ENCODE results near the gene PEX13.

The PEX13 gene

GRCh38 chr2:61044636-61045035 lies 27.1 kb downstream of the PEX13 start:
- Histone ChIP-seq H3K9me3 (ENCODE audit: severe bottlenecking) (peaks cover 6% of the 10 kb centered on the region), H3K4me3 (ENCODE audit: low read depth, low read length) (no peak overlapping the region), H3K36me3 (peaks cover 46% of the 10 kb centered on the region), H3K27ac (no peak overlapping the region), H3K27me3 (ENCODE audit: insufficient read depth, low read depth, severe bottlenecking) (no peaks in the 10 kb centered on the region)
- TF ChIP-seq CTCF (IDR thresholded peaks at IDR 0.05; ENCODE audit: low read depth, low read length), result no peak
- DNase-seq, result no peak

- peaks cover 2% of the 10 kb centered on the region for H3K9me3 ChIP-seq (ENCODE audit: severe bottlenecking)
- H3K4me3 ChIP-seq (ENCODE audit: low read depth, low read length), result no peak overlapping the region
- no peak for DNase-seq
- TF ChIP-seq CTCF (IDR thresholded peaks at IDR 0.05; ENCODE audit: low read depth, low read length), result no peak
- no peak overlapping the region for H3K27ac ChIP-seq
- H3K36me3 ChIP-seq, result peaks cover 52% of the 10 kb centered on the region
- H3K27me3 ChIP-seq (ENCODE audit: insufficient read depth, low read depth, severe bottlenecking), result no peaks in the 10 kb centered on the region
These were observed 27.7 kb downstream of the PEX13 start for GRCh38 chr2:61045226-61045625.

- H3K4me3 ChIP-seq (ENCODE audit: low read depth, low read length), result no peak overlapping the region
- no peak for TF ChIP-seq CTCF (IDR thresholded peaks at IDR 0.05; ENCODE audit: low read depth, low read length)
- peaks cover 58% of the 10 kb centered on the region for H3K36me3 ChIP-seq
- H3K27ac ChIP-seq, result no peak overlapping the region
- H3K27me3 ChIP-seq (ENCODE audit: insufficient read depth, low read depth, severe bottlenecking), result no peaks in the 10 kb centered on the region
- H3K9me3 ChIP-seq (ENCODE audit: severe bottlenecking), result no peaks in the 10 kb centered on the region
- no peak for DNase-seq
These were observed 28.5 kb downstream of the PEX13 start for GRCh38 chr2:61045999-61046398.

- Histone ChIP-seq H3K4me3 (ENCODE audit: low read depth, low read length) (no peak overlapping the region), H3K9me3 (ENCODE audit: severe bottlenecking) (no peaks in the 10 kb centered on the region), H3K27me3 (ENCODE audit: insufficient read depth, low read depth, severe bottlenecking) (no peaks in the 10 kb centered on the region), H3K36me3 (peaks cover 26% of the 10 kb centered on the region), H3K27ac (no peak overlapping the region)
- no peak for TF ChIP-seq CTCF (IDR thresholded peaks at IDR 0.05; ENCODE audit: low read depth, low read length)
- no peak for DNase-seq
These were observed 38.0 kb downstream of the PEX13 start for GRCh38 chr2:61055557-61055956.

GRCh38 chr2:61057562-61057961 lies 40.0 kb downstream of the PEX13 start:
- Histone ChIP-seq H3K36me3 (peaks cover 18% of the 10 kb centered on the region), H3K27ac (no peak overlapping the region), H3K9me3 (ENCODE audit: severe bottlenecking) (no peaks in the 10 kb centered on the region), H3K4me3 (ENCODE audit: low read depth, low read length) (no peak overlapping the region), H3K27me3 (ENCODE audit: insufficient read depth, low read depth, severe bottlenecking) (no peaks in the 10 kb centered on the region)
- no peak for TF ChIP-seq CTCF (IDR thresholded peaks at IDR 0.05; ENCODE audit: low read depth, low read length)
- no peak for DNase-seq

GRCh38 chr2:61059382-61059781 lies 41.9 kb downstream of the PEX13 start:
- H3K36me3 ChIP-seq, result peaks cover 12% of the 10 kb centered on the region
- H3K4me3 ChIP-seq (ENCODE audit: low read depth, low read length), result no peak overlapping the region
- no peak overlapping the region for H3K27ac ChIP-seq
- H3K9me3 ChIP-seq (ENCODE audit: severe bottlenecking), result no peaks in the 10 kb centered on the region
- DNase-seq, result no peak
- H3K27me3 ChIP-seq (ENCODE audit: insufficient read depth, low read depth, severe bottlenecking), result no peaks in the 10 kb centered on the region
- no peak for TF ChIP-seq CTCF (IDR thresholded peaks at IDR 0.05; ENCODE audit: low read depth, low read length)
